ENCODE measurements around the gene RNU5B-1.

Gene RNU5B-1

GRCh38 chr15:65333148-65333820 lies 28.8 kb downstream of the RNU5B-1 start:
- Histone ChIP-seq H3K27ac (ENCODE audit: low read depth, low read length) (no peak overlapping the region), H3F3A (ENCODE audit: insufficient read depth) (no peaks in the 10 kb centered on the region), H3K9ac (ENCODE audit: low read length) (no peak overlapping the region), H3K4me3 (ENCODE audit: insufficient read depth, low read length, poor library complexity, severe bottlenecking) (no peak overlapping the region), H3K27me3 (ENCODE audit: low read length) (no peaks in the 10 kb centered on the region), H3K9me3 (ENCODE audit: insufficient read depth, low read length) (no peaks in the 10 kb centered on the region), H2AFZ (ENCODE audit: low read depth, low read length, severe bottlenecking) (no peak overlapping the region), H4K20me1 (ENCODE audit: low read depth, low read length) (no peaks in the 10 kb centered on the region), H3K4me2 (ENCODE audit: low read depth, low read length, poor library complexity, severe bottlenecking) (no peak overlapping the region), H3K36me3 (ENCODE audit: low read length) (no peaks in the 10 kb centered on the region), H3K9me2 (replicated peaks; ENCODE audit: insufficient read depth, low read length) (no peaks in the 10 kb centered on the region), H3K79me2 (ENCODE audit: insufficient read depth, low read length) (no peaks in the 10 kb centered on the region)
- TF ChIP-seq EZH2phosphoT487 (conservative IDR thresholded peaks at IDR 0.05; ENCODE audit: low read length) (no peak), CTCF (IDR thresholded peaks at IDR 0.05; ENCODE audit: insufficient read depth, low read length, poor library complexity, severe bottlenecking) (no peak)

GRCh38 chr15:65333856-65334255 lies 29.4 kb downstream of the RNU5B-1 start:
- H3K79me2 ChIP-seq (ENCODE audit: insufficient read depth, low read length) = no peaks in the 10 kb centered on the region
- TF ChIP-seq CTCF (IDR thresholded peaks at IDR 0.05; ENCODE audit: insufficient read depth, low read length, poor library complexity, severe bottlenecking) (no peak), EZH2phosphoT487 (conservative IDR thresholded peaks at IDR 0.05; ENCODE audit: low read length) (no peak)
- no peak overlapping the region for H3K27ac ChIP-seq (ENCODE audit: low read depth, low read length)
- H3K9ac ChIP-seq (ENCODE audit: low read length) = no peak overlapping the region
- no peak overlapping the region for H3K4me3 ChIP-seq (ENCODE audit: insufficient read depth, low read length, poor library complexity, severe bottlenecking)
- no peaks in the 10 kb centered on the region for H3K9me3 ChIP-seq (ENCODE audit: insufficient read depth, low read length)
- no peaks in the 10 kb centered on the region for H4K20me1 ChIP-seq (ENCODE audit: low read depth, low read length)
- no peaks in the 10 kb centered on the region for H3K36me3 ChIP-seq (ENCODE audit: low read length)
- H3K27me3 ChIP-seq (ENCODE audit: low read length) = no peaks in the 10 kb centered on the region
- no peak overlapping the region for H2AFZ ChIP-seq (ENCODE audit: low read depth, low read length, severe bottlenecking)
- H3F3A ChIP-seq (ENCODE audit: insufficient read depth) = no peaks in the 10 kb centered on the region
- H3K9me2 ChIP-seq (replicated peaks; ENCODE audit: insufficient read depth, low read length) = no peaks in the 10 kb centered on the region
- H3K4me2 ChIP-seq (ENCODE audit: low read depth, low read length, poor library complexity, severe bottlenecking) = no peak overlapping the region

GRCh38 chr15:65334586-65335231 lies 30.2 kb downstream of the RNU5B-1 start:
- Histone ChIP-seq H2AFZ (ENCODE audit: low read depth, low read length, severe bottlenecking) (no peak overlapping the region), H3F3A (ENCODE audit: insufficient read depth) (no peaks in the 10 kb centered on the region), H3K79me2 (ENCODE audit: insufficient read depth, low read length) (no peaks in the 10 kb centered on the region), H3K9ac (ENCODE audit: low read length) (no peak overlapping the region), H3K36me3 (ENCODE audit: low read length) (no peaks in the 10 kb centered on the region), H3K4me2 (ENCODE audit: low read depth, low read length, poor library complexity, severe bottlenecking) (no peak overlapping the region), H4K20me1 (ENCODE audit: low read depth, low read length) (no peaks in the 10 kb centered on the region), H3K27ac (ENCODE audit: low read depth, low read length) (no peak overlapping the region), H3K9me3 (ENCODE audit: insufficient read depth, low read length) (no peaks in the 10 kb centered on the region), H3K4me3 (ENCODE audit: insufficient read depth, low read length, poor library complexity, severe bottlenecking) (no peak overlapping the region), H3K27me3 (ENCODE audit: low read length) (no peaks in the 10 kb centered on the region), H3K9me2 (replicated peaks; ENCODE audit: insufficient read depth, low read length) (no peaks in the 10 kb centered on the region)
- no peak for TF ChIP-seq EZH2phosphoT487 (conservative IDR thresholded peaks at IDR 0.05; ENCODE audit: low read length)
- TF ChIP-seq CTCF (IDR thresholded peaks at IDR 0.05; ENCODE audit: insufficient read depth, low read length, poor library complexity, severe bottlenecking) = no peak

All from SU-DHL-6 (cell line).